ENCODE data around the gene PRDM4. TPM values are rescaled to one million over a fixed set of nuclear protein-coding genes. Genes with fewer than 3 reads are reported as not detected.

Gene PRDM4, protein sequence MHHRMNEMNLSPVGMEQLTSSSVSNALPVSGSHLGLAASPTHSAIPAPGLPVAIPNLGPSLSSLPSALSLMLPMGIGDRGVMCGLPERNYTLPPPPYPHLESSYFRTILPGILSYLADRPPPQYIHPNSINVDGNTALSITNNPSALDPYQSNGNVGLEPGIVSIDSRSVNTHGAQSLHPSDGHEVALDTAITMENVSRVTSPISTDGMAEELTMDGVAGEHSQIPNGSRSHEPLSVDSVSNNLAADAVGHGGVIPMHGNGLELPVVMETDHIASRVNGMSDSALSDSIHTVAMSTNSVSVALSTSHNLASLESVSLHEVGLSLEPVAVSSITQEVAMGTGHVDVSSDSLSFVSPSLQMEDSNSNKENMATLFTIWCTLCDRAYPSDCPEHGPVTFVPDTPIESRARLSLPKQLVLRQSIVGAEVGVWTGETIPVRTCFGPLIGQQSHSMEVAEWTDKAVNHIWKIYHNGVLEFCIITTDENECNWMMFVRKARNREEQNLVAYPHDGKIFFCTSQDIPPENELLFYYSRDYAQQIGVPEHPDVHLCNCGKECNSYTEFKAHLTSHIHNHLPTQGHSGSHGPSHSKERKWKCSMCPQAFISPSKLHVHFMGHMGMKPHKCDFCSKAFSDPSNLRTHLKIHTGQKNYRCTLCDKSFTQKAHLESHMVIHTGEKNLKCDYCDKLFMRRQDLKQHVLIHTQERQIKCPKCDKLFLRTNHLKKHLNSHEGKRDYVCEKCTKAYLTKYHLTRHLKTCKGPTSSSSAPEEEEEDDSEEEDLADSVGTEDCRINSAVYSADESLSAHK
- 22.3 and 26.1 TPM in 2 replicates for total RNA-seq

DNA sequence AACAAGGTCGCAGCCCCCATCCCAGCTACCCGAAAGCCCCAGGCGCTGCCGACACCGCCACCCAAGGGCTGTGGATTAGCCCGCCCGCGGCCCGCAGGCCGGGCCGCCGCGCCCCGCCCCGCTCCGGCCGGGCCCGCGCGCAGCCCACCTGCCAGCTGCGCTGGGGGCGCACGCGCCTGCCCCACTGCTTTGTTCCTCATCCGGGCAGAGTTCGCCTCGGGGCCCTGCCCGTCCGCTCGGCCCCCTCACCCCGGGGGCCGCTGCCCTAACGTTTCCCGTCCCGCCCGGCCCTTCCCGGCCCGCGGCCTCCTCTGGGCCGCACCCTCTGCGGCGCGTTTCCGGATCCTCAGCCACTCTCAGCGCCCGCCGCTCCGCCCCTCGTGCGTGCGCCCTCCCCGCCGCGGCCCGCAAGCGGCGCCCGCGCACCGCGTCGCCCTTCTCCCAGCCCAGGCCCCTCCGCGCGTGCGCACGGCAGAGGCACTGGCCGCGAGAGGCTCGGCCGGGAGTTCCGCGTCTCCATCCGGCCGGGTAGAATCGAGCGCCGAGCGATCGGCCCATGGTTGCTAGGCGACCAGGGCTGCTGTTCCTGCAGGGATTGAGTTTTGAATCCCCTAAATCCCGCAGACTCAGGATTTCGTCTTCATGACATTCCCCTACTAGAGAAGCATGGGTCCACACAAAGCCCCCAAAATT, at the start of gene PRDM4:
Gene PRDM4, minus strand, starts transcription at position 329 of the 693 bp plus-strand sequence. CDS start 622 bp downstream, outside the sequence.
- DNase-seq: peak; percentile 97

DNA sequence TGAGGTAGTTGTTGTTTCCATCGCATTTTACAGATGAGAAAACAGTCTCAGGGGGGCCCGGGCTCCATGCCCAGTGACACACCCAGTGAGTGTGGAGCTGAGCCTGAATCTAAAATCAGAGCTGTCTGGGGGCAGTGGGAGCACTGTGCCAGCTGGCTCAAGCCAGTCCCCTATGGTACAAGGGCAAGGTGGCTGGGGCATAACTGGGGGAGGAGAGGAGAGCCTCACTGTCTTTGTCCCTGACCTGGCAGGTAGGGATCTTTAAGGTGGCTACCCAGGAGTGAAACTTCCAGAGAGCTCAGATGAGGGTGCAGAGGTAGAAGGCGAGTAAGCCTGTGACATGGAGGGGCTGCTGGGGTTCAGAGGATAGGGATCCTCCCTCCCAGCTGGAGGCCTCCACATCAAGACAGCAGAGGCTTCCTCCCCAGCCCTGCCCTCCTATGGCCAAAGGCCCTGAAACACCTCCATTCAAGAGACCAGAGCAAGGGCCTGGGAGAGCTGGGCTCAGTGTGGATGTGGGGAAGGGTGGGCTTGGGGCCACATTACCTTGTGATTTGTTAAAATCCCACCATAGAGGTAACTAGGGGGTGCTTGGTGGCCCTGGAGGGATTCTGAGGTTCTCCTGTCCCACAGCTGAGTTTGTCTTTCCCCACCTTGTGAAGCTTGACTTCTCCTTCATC, 46.7 kb upstream of the PRDM4 start:
- no peak for DNase-seq

DNA sequence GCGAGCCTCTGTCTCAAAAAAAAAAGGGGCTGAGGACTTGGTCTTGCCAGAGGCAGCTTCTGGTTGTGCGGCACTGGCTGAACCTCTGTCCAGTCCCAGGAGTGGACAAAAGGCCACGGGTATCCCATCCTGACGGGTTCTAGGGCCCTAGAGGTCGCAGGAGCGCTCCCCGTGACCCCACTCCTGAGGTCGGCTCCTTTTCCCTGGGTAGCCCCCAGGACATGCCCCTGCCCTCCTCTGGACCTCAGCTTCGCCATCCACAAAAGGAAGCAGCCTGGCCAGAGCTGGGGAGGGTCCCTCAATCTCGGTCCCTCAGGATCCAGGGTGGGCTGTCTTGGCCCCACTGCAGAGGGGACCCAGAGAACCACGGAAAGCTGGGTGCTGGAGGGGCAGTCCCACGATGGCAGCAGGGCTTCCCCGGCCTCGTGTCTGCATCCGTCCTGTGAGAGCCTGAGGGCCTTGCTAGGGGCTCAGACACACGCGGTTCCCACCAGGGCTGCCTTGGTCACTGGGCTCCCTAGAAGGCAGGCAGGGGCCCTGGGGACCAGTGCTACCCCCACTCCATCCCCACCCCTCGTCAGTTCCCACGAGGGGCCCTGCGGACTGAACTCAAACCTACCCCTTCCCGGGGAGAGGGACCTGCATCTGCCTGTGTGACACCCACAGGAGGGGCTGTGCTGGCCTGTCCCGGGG, 44.7 kb upstream of the PRDM4 start:
- no peak for DNase-seq

DNA sequence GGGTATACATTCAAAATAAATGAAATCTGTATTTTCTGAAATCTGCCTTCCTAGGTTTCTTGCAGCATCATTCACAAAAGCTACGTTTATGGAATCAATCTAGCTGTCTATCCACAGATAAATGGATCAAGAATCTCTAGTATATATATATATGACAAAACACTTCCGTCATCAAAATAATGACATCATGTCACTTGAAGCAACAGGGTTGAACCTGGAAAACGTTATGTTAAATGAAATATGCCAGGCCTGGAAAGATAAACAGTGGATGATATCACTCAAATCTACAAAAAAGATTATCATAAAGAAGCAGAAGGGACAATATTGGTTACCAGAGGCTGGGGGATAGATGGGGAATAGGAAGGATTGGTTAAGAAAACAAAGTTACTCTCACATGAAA, 42.2 kb upstream of the PRDM4 start:
- no peak for DNase-seq

DNA sequence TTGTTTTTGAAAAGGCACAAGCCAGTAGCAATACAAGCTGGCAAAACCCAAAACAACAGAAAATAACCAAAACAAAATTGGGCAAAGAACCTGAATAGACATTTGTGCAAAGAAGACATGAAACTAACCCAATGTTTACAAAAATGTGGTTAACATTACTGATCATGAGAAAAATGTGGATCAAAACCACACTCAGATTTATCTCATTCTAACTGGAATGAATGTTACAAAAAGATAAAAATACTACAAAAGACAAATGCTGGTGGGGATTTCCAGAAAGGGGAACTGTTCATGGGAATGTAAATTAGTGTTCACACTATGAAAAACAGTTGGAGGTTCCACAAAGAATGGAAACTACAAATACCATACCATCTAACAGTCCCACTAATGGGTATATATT, 40.2 kb upstream of the PRDM4 start:
- DNase-seq: no peak

DNA sequence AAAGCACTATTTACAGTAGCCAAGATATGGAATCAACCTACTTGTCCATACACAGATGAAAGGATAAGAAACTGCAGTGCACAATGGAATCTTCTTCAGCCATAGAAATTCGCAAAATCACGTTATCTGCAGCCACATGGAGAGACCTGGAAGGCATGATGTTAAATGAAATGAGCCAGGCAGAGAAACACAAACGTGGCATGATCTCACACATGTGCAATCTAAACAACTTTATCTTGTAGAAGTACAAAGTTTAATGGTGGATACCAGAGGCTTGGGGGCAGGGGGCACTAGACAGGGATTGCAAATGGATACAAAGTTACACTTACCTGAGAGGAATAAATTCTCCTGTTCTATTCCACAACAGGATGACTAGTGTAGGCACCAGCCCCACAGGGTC, 37.6 kb upstream of the PRDM4 start:
- DNase-seq: no peak

DNA sequence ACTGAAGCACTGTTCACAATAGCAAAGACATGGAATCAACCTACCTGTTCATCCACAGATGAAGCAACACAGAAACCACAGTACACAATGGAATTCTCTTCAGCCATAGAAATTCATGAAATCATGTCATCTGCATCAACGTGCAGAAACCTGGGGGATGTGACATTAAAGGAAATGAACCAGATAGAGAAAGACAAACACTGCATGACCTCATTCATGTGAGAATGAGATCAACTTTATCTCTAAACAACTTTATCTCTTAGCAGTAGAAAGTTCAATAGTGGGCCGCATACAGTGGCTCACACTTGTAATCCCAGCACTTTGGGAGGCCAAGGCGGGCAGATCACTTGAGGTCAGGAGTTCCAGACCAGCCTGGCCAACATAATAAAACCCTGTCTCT, 33.5 kb upstream of the PRDM4 start:
- DNase-seq: no peak

DNA sequence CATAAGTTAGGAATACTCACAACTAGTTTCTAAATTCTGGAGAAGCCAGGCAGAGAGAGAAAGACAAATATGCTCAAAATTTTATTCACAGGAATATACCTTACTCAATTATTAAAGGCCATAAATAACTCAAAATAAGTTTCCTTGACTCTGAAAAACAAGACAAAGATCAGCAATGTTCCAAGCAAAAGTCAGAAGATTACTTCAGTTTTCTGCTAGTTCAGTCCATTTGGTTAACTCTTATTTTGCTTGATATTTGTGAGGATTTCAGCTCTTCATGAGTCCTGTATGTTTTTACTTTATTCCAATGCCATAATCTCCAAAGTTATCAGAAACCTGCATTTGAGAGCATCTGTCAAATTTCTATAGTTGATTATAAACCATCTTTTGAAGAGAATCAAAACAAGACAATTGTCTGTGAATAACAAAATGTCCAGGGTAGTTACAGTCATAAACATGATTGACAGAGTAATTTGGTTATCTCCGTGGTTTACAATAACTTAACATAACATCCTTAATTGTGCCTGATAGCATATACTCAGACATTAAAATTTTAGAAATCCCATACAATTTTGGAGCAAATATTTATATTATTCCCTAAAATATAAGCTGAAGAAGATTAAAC, 30.6 kb upstream of the PRDM4 start:
- DNase-seq: no peak

DNA sequence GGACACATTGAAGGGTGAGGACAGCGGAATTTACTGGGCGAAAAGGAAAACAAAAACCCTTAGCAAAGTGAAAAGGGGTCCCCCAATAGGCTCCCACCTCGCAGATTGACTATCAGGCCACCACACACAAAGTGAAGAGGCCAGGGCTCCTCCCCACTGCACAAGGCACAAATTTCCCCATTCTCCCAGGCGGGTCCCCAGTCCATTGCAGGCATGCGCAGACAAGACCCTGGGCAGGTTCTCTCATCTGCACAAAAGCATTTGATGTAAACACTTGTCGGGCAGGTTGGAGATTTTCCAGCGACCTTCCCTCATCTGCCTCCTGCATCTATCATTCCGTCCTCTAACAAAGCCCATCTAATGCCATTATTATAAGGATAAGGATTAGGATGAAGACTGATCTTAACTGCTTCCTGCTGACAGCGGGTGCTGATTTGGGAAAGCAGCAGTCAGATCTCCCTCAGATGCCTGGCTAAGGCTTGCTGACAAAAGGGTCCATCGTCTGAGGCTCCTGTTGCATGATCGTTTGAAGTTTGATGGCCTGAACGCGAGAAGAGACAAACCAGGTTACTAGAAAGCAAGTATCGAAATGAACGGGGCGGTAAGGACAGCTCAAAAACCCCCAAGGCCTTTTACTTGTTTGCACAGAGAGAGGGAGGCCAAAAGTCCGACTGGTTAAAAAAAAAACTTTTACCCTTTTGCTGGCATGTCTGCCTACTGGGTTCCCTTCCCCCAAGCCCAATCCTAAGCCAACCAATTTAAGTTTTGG, 27.9 kb upstream of the PRDM4 start:
- no peak for DNase-seq

DNA sequence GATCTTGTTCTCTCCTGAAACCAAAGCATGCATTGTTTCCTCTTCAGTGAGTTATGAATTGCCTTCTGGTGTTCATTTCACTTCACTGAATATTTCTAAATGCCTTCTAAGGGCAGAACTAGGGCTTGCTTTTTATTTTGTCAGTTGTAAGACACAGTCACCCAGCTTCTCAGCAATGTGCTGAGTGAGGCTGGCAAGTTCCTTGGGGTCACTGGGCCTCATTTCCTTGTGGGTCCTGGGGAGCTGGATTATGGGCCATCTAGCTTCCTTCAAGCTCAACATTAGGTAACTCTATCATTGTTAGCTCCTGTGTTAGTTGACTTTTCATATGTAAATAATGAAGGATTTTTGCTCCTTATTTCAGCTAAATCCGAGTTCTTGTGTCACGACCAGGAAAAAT, 27.3 kb upstream of the PRDM4 start:
- DNase-seq: no peak

DNA sequence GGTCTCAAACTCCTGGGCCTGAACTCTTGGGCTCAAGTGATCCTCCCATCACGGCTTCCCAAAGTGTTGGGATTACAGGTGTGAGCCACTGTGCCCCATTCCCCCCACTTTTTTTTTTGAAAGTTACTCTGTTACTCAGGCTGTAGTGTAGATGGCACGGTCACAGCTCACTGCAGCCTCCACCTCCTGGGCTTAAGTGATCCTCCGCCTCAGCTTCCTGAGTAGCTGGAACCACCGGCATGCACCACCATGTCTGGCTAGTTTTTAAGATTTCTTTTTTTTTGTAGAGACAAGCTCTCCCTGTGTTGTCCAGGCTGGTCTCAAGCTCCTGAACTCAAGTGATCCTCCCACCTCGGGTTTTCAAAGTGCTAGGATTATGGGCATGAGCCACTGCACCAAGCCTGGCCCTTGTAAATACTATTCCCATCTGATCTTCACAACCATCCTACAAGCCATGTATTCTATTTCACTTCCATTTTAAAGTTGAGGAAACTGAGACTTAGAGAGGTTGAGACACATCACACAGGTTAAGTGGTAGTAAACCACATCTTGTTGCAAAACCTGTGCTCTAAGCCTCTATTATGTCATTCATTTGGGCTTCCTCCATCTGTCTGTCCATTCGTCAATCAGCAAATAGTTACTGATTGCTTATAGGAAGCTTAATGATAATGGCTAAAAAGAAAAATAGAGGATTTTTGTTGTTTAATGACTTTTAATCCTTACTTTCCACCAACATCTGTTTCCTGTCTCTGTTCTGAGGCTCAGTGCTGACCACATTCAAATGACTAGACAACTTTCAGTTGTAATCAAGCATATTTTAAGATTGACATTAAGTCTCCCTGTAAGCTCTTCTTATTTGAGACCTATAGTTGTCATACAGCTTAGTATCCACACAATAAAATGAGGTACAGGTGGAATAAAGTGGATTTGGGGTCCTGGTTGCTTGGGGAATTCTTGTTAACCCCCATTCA, 22.8 kb upstream of the PRDM4 start:
- DNase-seq: no peak

DNA sequence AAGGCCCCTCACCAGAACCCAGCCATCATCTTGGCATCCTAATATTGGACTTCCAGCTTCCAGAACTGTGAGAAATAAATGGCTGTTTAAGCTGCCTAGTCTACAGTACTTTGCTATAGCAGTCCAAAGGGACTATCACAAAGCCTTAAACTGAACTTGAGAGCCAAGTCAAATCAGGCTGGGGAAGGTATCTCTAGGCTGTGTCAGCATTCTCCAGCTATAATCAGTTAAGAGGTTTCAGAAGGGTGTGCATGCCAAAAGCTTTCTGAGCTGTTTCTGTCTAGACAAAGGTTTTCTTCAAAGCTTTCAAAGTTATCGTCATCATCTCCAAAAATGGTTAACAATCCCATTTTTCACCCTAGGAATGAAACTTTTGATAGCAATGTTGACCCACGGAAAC, 21.1 kb upstream of the PRDM4 start:
- DNase-seq: no peak

DNA sequence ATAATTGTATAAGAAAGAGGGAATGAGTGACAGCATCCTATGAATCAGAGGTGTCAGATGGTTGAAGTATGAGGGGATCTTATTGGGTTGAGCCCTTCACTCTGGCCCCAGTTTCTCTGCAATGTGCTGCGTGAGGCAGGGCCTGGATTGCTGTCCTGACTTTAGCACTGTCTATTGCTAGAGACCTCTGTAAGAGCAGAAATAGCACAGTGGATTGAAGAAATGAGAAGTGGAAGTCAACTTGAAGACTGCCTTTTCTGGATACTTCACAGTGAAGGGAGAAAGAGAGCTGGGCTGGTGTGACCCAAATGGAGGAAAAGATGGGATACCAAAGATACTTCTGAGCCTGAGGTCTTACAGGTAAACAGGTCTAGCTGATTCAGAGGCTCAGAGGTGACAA, 19.4 kb upstream of the PRDM4 start:
- DNase-seq: no peak

DNA sequence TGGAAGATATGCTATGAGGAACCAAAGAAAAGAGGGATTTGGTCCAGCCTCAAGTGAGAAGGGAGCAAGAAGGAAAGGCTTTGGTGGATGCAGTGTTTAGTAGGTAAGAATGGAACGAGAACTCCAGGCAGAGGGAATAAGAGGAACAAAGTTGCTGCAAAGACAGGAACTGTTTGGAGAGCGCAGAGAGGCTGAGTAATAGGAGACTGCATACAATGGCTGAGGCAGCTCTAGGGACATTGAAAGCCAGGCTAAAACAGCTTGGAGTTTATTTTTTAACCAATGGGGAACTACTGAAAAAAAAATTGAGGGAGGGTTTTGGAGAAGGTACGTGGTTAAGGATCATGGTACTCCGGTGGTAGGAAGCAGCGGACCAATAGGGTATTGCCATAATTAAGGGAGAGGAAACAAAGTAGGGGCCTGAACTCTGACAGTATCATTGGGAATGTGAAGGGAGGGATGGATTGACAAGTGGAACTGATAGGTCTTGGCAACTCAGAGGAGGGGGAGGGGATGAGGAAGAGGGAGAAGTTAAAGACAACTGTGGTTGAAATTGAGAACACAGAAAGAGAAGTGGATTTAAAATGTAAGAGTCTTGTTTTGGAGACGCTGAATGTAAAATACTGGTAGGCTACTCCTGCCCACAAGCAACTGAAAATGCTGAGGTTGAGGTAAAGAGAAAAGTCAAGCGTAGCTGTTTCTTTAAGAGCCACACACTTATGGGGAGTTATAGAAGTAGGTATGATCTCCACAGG, 18.3 kb upstream of the PRDM4 start:
- DNase-seq: no peak

DNA sequence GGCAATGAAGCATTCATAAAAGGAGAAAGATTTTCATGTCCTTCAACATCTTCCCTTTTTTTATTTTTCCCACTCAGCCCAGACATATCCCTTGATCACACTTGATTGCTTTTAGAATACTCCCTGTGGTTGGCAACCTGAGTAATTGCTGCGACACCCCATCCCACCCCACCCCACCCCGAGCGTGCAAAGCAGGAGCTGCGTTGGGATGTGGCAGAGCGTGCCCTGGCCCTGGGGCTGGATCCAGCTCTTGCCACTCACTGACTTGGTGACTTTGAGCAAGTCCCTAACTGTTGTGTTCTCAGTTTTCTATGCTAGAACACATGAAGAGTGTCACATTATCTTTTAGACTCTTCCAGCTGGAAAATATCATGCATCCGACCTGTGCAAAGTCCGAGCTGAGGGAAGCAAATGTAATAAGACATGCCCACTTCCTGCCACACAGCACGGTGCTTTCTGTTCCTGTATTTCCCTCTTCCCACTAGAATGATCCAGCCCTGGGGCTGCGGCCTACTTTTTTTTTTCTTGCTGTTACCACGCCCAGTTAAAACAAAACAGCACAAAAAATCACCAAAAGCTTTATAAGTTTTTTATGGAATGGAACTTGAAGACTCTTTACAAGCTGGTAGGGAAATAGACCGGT, 17.6 kb upstream of the PRDM4 start:
- no peak for DNase-seq

DNA sequence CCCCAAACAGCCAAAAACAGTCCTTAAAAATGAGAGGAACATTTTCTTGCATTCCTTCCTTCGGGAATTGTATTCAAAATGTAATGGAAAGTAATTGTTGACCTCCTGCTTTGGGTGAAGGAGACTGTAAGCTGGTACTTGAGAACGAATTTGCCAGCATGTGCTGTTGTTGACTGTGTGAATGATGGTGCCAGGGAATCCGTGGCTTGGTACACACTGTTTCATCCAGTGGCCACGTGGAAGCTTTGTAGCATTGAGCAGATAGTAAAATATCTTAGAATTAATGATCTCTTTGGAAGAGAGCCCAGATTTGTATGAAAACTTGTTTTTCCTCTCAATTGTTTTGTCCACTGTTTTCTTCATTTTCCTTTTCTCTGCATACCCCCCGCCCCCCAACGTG, 15.2 kb upstream of the PRDM4 start:
- no peak for DNase-seq

DNA sequence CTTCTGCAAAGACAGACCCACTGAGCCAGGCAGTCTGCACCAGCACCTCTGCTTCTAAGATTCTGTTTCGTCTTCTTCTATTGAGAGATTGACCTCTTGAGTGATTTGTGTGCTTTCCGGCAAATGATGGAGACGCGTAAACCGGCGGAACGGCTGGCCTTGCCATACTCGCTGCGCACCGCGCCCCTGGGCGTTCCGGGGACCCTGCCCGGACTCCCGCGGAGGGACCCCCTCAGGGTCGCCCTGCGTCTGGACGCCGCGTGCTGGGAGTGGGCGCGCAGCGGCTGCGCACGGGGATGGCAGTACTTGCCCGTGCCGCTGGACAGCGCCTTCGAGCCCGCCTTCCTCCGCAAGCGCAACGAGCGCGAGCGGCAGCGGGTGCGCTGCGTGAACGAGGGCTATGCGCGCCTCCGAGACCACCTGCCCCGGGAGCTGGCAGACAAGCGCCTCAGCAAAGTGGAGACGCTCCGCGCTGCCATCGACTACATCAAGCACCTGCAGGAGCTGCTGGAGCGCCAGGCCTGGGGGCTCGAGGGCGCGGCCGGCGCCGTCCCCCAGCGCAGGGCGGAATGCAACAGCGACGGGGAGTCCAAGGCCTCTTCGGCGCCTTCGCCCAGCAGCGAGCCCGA, 14.3 kb upstream of the PRDM4 start:
- DNase-seq: peak; percentile 4

All from dermis blood vessel endothelial cell (primary cell).